NCI-H774 (cell line): Measurements from ENCODE around the gene RYR3.

Experiments used
- DNase-seq: peaks from one replicate; lab custom pipeline; 2025; lab: John Stamatoyannopoulos, UW

Gene RYR3

GRCh38 chr15:33382491-33382890 lies 71.7 kb downstream of the RYR3 start:
- DNase-seq = no peak

GRCh38 chr15:33384307-33384706 lies 73.5 kb downstream of the RYR3 start:
- DNase-seq = no peak

DNA sequence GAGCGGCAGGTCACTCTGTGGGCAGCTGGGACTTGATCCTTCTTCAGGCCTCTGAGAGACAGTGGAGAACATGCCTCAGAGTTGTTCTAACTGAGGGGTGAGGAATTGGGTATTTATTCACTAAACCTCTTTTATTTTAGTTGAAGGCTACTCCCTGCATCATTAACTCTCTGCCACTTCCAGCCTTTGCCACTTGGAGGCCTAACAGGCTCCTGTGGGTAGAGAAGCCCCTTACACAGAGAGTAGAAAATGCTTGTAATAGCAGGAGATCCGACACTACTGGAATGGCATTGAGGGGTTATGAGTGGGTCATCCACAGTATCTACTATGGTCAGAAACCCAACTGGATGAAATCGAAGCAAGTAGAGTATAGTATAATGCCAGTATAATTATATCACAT lies 81.7 kb downstream of the RYR3 start:
- no peak for DNase-seq

DNA sequence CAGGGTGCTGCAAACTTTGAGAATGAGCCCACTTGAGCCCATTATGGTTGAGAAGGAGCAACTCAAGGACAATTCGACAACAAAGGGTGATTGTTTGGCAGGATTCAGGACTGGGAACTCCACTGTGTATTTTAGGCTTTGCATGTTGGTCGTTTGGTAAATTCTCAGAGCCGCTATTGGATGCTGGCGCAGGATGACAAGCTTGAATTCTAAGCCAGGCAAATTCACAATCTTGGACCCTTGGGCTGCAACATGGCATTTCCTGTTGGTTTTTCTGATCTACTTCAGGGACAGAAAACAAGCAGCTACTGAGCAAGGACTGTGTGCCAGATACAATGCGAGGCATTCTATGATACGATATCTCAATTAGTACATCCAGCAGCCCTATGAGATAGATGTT lies 82.8 kb downstream of the RYR3 start:
- DNase-seq = no peak

DNA sequence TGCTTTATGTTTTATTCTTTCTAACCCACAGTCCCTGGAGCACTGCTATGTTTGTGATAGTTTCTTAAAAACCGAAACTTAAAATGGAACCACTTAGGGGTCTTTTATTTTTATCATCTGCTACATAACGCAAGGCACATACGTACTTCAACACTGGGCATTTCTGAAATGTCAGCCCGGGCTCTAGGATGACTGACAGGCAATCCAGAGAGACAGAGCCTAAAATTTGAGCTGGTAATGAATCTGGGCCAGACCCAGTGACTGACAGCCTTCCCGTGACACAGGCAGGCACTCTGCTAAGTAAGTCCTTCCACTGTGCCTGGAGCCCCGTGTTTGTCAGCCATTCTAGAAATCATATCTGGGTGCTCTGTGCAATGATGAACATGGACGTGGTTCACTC lies 84.6 kb downstream of the RYR3 start:
- no peak for DNase-seq

GRCh38 chr15:33395846-33396245 lies 85.1 kb downstream of the RYR3 start:
- no peak for DNase-seq

DNA sequence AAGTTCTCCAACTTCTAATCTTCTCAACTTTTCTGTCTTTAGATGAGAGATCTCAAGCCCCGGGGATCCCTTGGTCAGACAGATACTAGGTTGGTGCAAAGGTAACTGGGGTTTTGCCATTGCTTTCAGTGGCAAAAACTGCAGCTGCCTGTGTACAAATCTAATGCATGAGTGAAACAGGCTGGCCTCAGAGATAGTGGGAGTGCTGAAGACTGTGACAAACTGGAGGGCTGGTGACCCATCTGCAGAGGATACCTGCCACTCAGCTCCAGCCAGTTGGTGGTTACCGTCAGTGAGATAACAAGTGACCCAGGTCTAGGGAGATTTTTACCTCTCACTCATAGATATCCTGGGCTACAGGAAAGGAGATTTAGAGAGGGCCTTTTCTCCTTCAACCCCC lies 85.7 kb downstream of the RYR3 start:
- DNase-seq = no peak

- DNase-seq = peak; percentile 53
Observed at GRCh38 chr15:33398555-33398954, 87.8 kb downstream of the RYR3 start.

DNA sequence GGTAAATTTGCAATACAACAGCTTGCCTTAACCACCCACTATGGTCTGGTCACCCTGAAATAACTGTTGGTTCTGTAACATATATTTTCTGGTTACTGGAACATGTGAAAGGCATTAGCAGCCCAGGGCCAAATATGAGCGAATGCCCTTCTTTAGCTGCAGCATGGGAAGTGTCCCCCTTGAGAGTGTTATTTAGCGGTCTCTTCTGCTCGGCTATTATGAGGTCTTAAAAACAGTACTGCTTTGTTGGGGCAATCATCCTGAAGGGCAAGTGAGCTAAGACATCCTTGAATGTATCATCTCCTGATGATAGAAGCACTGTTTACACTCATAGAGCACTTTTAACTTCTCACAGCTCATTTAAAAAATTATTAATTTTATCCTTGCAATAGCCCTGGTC lies 90.2 kb downstream of the RYR3 start:
- DNase-seq = no peak

GRCh38 chr15:33402600-33402999 lies 91.8 kb downstream of the RYR3 start:
- DNase-seq = no peak

GRCh38 chr15:33405096-33405495 lies 94.3 kb downstream of the RYR3 start:
- no peak for DNase-seq

DNA sequence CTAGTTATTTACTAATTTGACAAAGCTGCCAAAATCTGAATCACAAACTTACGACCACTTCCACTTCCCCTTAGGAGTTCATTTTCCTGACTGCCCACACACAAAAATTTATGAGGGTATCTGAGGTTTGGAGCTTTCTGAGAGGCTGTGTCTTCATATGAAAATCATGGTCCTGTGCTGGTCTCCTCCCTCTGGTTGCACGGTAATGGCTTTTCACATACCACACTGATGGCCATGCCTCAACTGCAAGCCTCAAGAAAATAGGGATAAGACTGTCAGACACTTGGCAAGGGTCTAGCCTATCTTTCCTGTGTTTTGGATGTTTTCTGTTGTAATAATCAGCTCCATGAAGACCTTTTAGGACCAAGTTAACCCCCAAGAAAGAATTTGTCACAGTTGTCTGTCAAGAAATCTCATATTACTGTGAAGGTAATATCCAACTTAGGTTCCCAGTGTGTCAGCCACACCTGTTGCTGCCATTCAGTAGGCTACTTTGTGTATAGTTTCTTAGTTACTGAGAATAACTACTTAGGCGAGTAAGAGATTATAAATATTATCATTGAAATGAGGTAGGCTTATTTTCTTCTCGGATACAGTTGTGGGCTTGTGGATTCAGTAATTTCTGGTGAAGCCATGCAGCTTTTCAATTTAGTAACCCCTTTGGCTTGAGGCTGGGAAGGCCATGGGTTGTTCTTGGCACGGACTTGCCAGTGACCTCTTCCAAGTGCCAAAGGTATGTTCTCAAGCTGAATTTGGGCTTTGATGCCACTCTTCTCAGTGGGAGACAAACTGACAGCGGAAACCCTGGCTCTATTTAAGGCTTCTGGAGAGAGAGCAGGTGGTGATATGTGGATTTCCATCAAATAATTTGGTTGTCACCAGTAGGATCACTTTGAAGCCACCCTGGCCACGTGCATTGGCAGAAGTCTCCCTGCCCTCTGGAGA lies 101.1 kb downstream of the RYR3 start:
- DNase-seq = no peak

- DNase-seq = no peak
Observed at GRCh38 chr15:33419701-33420100, 108.9 kb downstream of the RYR3 start.

- no peak for DNase-seq
Observed at GRCh38 chr15:33424025-33424424, 113.3 kb downstream of the RYR3 start.

- DNase-seq = no peak
Observed at GRCh38 chr15:33425142-33425541, 114.4 kb downstream of the RYR3 start.

DNA sequence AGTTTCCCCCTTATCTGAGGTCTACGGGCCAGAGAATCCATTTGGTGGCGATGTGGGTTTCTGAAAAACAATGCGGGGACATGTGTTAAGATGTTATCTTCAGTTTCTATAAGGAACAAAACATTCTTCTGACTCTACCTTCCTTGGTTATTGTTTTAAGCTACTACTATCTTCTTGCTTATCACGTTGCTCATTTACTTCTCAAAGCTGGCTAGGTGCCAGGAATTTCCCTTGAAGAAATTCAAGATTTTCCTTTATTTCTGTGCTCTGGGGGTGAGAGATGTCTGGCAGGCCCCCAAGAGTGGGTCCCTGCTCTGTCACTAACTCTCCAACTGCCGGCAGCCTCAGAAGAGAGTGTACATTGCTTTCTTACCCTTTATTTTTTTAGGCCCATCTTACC lies 119.8 kb downstream of the RYR3 start:
- no peak for DNase-seq

- no peak for DNase-seq
Observed at GRCh38 chr15:33433821-33434220, 123.1 kb downstream of the RYR3 start.

DNA sequence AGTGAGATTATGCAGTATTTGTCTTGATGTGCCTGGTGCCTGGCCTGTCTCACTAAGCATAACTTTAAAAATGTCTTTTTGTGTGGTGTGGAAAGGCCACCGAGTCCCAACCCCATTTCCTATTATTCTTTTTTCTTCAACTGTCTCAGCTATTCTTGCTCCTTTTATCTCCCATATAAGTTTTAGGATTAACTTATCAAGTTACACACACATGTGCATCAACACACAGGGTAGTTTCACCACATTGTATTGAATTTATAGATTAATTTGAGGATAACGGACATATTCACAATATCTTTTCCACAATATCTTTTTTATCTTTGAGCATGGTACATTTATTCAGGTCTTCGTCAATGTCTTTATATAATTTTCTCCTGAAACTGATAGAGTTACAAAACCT lies 127.6 kb downstream of the RYR3 start:
- no peak for DNase-seq

- no peak for DNase-seq
Observed at GRCh38 chr15:33440900-33441299, 130.1 kb downstream of the RYR3 start.

- peak; percentile 91 for DNase-seq
Observed at GRCh38 chr15:33442449-33442848, 131.7 kb downstream of the RYR3 start.

DNA sequence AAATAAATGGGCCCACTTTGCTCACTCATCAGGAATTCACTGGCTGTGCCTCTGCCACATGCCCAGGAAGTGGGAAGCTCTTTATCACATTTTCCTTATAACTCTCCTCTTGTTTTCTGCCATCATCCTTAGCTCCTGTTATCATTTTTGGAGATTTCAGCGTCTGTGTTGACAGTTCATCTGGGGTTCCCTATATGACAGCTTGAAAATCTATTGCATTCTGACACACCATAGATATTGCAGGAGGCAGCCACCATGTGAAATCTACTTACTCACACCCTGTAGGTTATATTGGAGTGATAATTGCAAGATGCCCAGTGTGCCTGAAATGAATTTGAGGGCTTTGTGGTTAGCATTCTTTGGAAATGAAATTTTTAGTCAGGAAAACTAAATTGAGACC lies 132.9 kb downstream of the RYR3 start:
- no peak for DNase-seq

DNA sequence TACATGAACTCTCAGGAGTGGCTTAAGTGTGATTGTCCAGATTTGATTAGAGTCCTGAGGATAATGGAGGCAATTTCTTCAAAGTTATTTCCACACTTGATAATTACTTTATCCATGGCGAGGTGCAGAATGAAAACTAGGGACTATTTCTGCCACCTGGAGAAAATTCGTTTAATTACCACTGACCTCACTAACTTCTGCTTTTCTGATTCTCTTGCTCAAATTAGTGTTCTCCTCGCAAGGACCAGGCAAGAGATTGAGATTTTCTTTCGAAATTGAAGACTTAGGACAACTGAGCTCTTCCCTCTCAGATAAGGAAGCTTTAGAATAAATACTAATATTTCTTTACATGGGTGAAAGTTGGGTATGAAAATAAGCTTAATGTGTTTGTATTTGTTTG lies 135.2 kb downstream of the RYR3 start:
- DNase-seq = no peak

GRCh38 chr15:33448151-33448550 lies 137.4 kb downstream of the RYR3 start:
- no peak for DNase-seq

DNA sequence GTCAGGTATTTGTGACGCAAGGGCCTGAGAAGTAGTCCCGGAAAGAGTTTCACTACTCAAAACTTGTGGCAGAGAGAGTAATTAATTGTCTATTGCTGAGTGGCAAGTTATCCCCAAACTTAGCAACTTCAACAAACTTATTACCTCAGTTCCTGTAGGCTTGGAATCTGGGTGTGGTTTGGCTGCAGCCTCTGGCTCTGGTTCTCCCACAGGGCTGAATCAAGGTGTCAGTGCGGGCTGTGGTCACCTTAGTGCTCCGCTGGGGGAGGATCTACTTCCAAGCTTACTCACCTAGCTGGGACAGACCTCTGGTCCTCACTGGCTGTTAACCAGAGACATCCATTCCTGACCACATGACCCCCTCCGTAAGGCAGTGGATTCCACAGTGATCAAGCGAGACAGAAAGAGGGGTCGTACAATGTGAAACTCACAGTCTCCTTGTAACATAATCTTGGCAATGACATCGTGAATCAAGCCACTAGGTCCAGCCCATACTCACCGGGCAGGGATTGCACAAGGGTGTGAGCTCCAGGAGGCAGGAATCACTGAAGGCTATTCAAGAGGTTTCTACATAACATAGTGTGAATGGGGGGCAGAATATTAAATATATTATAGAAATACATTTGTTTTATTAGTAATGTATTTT lies 138.3 kb downstream of the RYR3 start:
- no peak for DNase-seq
